GM18505 (cell line): ENCODE results near the gene TSKS.

Source experiments
- ATAC-seq: cut with Tn5 transposase; IDR thresholded peaks from one replicate; pipeline ENCODE4 v1.9.1; 2021; ENCODE audit not compliant: unreplicated experiment
- POLR2A ChIP-seq: IDR thresholded peaks from 4 replicates; pipeline ENCODE4 v1.6.1; 2011; ENCODE audit warnings: borderline replicate concordance; ENCODE audit not compliant: insufficient read depth, insufficient read length; ENCODE audit errors: extremely low read depth

TSKS gene

GRCh38 chr19:49801966-49802661, 39.0 kb upstream of the TSKS start:
- no peak for ATAC-seq
- TF ChIP-seq POLR2A, result no peak

- TF ChIP-seq POLR2A, result no peak
These were observed 38.3 kb upstream of the TSKS start for GRCh38 chr19:49801401-49801888.

GRCh38 chr19:49800771-49801170, 37.7 kb upstream of the TSKS start:
- ATAC-seq, result no peak
- TF ChIP-seq POLR2A, result no peak

More at GRCh38 chr19:49801401-49801888, 38.3 kb upstream of the TSKS start:
- ATAC-seq, result no peak

- ATAC-seq, result no peak
- no peak for TF ChIP-seq POLR2A
These were observed 36.8 kb upstream of the TSKS start for GRCh38 chr19:49799798-49800376.

- no peak for ATAC-seq
- TF ChIP-seq POLR2A, result no peak
These were observed 36.2 kb upstream of the TSKS start for GRCh38 chr19:49799271-49799797.

GRCh38 chr19:49798574-49798973, 35.5 kb upstream of the TSKS start:
- no peak for ATAC-seq
- no peak for TF ChIP-seq POLR2A

GRCh38 chr19:49795615-49796014, 32.5 kb upstream of the TSKS start:
- no peak for TF ChIP-seq POLR2A
- ATAC-seq, result no peak

GRCh38 chr19:49793561-49793840, 30.4 kb upstream of the TSKS start:
- no peak for ATAC-seq
- TF ChIP-seq POLR2A, result no peak

- ATAC-seq, result no peak
- no peak for TF ChIP-seq POLR2A
These were observed 29.9 kb upstream of the TSKS start for GRCh38 chr19:49792829-49793560.

- TF ChIP-seq POLR2A, result no peak
- no peak for ATAC-seq
These were observed 28.8 kb upstream of the TSKS start for GRCh38 chr19:49791776-49792445.

- no peak for TF ChIP-seq POLR2A
- no peak for ATAC-seq
These were observed 27.8 kb upstream of the TSKS start for GRCh38 chr19:49790866-49791265.

GRCh38 chr19:49788857-49789256, 25.8 kb upstream of the TSKS start:
- no peak for TF ChIP-seq POLR2A
- no peak for ATAC-seq

- TF ChIP-seq POLR2A, result no peak
- ATAC-seq, result no peak
These were observed 24.6 kb upstream of the TSKS start for GRCh38 chr19:49787746-49788145.
